Keratinocyte (primary cell): ENCODE results near the gene FRRS1L.

Experiments used
- EZH2 ChIP-seq: IDR thresholded peaks from one replicate; pipeline ENCODE4 v1.6.1; 2012; ENCODE audit warnings: inconsistent platforms, mild to moderate bottlenecking, low read length, moderate library complexity
- TF ChIP-seq, protein P1 (sequence below), 3 experiments: IDR thresholded peaks in 1 of 3; conservative IDR thresholded peaks in 1 of 3; optimal IDR thresholded peaks in 1 of 3; 2 replicates in 2 of 3; 3 replicates in 1 of 3; pipeline versions ENCODE3 to v1.5.1; 2011; ENCODE audit warnings: low read length in 3 of 3, mild to moderate bottlenecking in 3 of 3, moderate library complexity in 2 of 3, control low read depth in 1 of 3, inconsistent platforms in 1 of 3; ENCODE audit not compliant: insufficient read depth in 2 of 3; ENCODE audit errors: extremely low read depth in 1 of 3

DNA sequence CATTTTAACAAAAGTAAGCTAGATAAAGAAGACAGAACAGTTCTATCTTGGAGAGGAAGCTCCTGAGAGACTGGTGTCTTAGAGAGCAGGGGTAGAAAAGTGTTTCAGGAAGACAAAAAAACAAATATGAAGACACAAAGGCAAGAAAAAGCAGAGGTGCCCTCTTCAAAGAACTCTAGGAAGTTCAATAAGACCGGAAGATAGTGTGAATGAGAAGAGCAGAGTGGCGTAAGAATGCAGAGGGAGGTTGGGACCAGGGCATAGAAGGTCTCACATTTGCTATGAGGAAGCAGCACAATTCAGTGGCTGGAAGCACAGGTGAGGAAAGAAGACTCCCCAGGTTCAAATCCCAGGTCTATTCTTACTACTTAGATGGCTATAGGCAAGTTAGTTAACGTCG, 69.9 kb downstream of the FRRS1L start:
- TF ChIP-seq, protein P1, sequence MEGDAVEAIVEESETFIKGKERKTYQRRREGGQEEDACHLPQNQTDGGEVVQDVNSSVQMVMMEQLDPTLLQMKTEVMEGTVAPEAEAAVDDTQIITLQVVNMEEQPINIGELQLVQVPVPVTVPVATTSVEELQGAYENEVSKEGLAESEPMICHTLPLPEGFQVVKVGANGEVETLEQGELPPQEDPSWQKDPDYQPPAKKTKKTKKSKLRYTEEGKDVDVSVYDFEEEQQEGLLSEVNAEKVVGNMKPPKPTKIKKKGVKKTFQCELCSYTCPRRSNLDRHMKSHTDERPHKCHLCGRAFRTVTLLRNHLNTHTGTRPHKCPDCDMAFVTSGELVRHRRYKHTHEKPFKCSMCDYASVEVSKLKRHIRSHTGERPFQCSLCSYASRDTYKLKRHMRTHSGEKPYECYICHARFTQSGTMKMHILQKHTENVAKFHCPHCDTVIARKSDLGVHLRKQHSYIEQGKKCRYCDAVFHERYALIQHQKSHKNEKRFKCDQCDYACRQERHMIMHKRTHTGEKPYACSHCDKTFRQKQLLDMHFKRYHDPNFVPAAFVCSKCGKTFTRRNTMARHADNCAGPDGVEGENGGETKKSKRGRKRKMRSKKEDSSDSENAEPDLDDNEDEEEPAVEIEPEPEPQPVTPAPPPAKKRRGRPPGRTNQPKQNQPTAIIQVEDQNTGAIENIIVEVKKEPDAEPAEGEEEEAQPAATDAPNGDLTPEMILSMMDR (optimal IDR thresholded peaks at IDR 0.05 in 1 of 3, IDR thresholded peaks at IDR 0.05 in 1 of 3, conservative IDR thresholded peaks at IDR 0.05 in 1 of 3; ENCODE audit: extremely low read depth in 1 of 3, insufficient read depth in 2 of 3, low read length in 3 of 3), result no peak
- no peak for TF ChIP-seq EZH2
